Measurements from ENCODE around the gene BPIFB6. TPM values are rescaled to one million over a fixed set of nuclear protein-coding genes. Genes with fewer than 3 reads are reported as not detected.

BPIFB6 gene
- polyA plus RNA-seq, 1 donor (not counting 4 experiments of a cell fraction or from before 2014, with no cell fraction given), result not detected

DNA sequence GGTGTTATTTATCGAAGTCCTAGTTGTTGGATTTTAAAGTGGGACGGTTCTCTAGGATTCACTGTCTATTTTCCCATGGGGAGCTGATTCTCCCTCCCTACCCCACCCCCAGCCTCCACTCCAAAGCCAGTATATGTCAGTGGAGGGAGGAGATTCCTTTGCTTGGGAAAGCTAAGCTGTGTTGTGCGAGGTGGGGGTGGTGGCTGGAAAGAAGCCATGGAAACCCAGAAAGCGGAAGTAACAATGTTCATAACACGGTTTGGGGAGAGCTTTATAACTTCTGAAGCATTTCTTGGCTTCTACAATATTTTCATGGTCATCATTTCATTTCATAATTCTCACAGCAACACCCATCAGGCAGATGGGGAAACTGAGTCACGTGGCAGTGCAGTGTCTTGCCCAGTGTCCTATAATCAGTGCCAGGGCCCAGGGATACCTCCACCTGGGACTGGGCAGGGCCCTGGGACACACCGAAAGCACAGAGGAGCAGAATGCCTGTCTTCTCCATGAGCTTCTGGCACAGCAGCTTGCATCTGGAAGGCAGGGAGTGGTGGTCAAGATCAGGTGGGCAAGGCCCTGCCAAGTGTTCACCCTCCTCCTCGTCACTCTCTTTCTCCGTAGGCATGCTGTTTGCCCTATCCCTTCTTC, 31.7 kb upstream of the BPIFB6 start:
- no peaks in the 10 kb centered on the region for H3K27me3 ChIP-seq (ENCODE audit: control insufficient read depth, extremely low read depth, insufficient read depth, low read length)
- TF ChIP-seq, protein P1, sequence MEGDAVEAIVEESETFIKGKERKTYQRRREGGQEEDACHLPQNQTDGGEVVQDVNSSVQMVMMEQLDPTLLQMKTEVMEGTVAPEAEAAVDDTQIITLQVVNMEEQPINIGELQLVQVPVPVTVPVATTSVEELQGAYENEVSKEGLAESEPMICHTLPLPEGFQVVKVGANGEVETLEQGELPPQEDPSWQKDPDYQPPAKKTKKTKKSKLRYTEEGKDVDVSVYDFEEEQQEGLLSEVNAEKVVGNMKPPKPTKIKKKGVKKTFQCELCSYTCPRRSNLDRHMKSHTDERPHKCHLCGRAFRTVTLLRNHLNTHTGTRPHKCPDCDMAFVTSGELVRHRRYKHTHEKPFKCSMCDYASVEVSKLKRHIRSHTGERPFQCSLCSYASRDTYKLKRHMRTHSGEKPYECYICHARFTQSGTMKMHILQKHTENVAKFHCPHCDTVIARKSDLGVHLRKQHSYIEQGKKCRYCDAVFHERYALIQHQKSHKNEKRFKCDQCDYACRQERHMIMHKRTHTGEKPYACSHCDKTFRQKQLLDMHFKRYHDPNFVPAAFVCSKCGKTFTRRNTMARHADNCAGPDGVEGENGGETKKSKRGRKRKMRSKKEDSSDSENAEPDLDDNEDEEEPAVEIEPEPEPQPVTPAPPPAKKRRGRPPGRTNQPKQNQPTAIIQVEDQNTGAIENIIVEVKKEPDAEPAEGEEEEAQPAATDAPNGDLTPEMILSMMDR (optimal IDR thresholded peaks at IDR 0.05 in 1 of 3, IDR thresholded peaks at IDR 0.05 in 1 of 3, conservative IDR thresholded peaks at IDR 0.05 in 1 of 3; ENCODE audit: extremely low read depth in 1 of 3, insufficient read depth in 2 of 3, low read length in 3 of 3), result no peak
- no peak for TF ChIP-seq EZH2 (IDR thresholded peaks at IDR 0.05; ENCODE audit: low read length)
- H2AFZ ChIP-seq (ENCODE audit: control insufficient read depth, low read length), result no peak overlapping the region
- H3K4me1 ChIP-seq (ENCODE audit: control insufficient read depth, extremely low read depth, insufficient read depth, low read length), result no peaks in the 10 kb centered on the region
- DNase-seq (ENCODE audit: low read depth, low spot score) (no peak), FAIRE-seq (no peak)
- H3K9ac ChIP-seq (ENCODE audit: control insufficient read depth, extremely low read depth, insufficient read depth, low read length), result no peak overlapping the region
- no peaks in the 10 kb centered on the region for H3K9me1 ChIP-seq (ENCODE audit: control insufficient read depth, extremely low read depth, insufficient read depth, low read length)
- no peaks in the 10 kb centered on the region for H4K20me1 ChIP-seq (ENCODE audit: control insufficient read depth, extremely low read depth, insufficient read depth, low read length)
- no peaks in the 10 kb centered on the region for H3K9me3 ChIP-seq (ENCODE audit: control insufficient read depth, low read depth, low read length)
- dilution Hi-C loops (cut with MboI; ENCODE audit: extremely low pct_ligation_motif_present, low sequenced_read_pairs), result no loop called here
- H3K4me2 ChIP-seq (ENCODE audit: control insufficient read depth, extremely low read depth, insufficient read depth, low read depth, low read length), result no peak overlapping the region
- no peaks in the 10 kb centered on the region for H3K79me2 ChIP-seq (ENCODE audit: control insufficient read depth, insufficient read depth, low read length)
- no peaks in the 10 kb centered on the region for H3K36me3 ChIP-seq (ENCODE audit: control insufficient read depth in 2 of 2, extremely low read depth in 1 of 2, insufficient read depth in 2 of 2, low read length in 2 of 2)
- H3K4me3 ChIP-seq (ENCODE audit: control insufficient read depth in 2 of 3, extremely low read depth in 1 of 3, insufficient read depth in 2 of 3, low read depth in 1 of 3, low read length in 3 of 3), result no peak overlapping the region
- no peak overlapping the region for H3K27ac ChIP-seq (ENCODE audit: control insufficient read depth, insufficient read depth, low read length)

DNA sequence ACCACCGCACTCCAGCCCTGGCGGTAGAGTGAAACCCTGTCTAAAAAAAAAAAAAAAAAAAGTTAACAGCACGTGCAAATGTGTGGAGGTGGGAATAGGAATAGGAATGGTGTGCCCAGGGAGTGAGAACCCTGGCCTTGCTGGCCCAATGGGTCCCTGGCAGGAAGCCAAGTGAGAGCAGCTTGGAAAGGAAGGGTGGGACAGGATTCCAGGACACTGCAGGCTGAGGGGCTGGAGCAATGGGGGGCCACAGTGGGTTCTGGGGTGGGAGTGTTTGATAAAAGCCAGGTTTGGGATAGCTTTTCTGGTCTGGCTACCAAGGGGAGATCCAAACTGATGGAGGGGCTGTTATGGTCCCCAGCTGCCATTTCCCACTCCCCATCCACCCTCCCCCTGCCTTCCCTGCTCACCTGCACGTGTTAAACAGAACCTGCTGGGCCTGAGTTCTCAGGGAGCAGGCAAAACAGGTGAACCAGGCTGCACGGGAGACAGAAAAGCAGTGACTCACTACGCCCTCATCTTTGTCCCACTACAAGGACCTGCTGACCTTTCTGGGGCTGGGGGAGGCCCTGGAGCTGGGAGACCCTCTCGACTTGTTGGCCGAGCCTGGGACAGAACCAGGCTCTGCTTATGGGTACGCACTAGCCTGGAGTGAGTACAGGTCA, 30.5 kb upstream of the BPIFB6 start:
- no peaks in the 10 kb centered on the region for H3K9me3 ChIP-seq (ENCODE audit: control insufficient read depth, low read depth, low read length)
- H3K9ac ChIP-seq (ENCODE audit: control insufficient read depth, extremely low read depth, insufficient read depth, low read length), result no peak overlapping the region
- H4K20me1 ChIP-seq (ENCODE audit: control insufficient read depth, extremely low read depth, insufficient read depth, low read length), result no peaks in the 10 kb centered on the region
- dilution Hi-C loops (cut with MboI; ENCODE audit: extremely low pct_ligation_motif_present, low sequenced_read_pairs), result no loop called here
- no peaks in the 10 kb centered on the region for H3K79me2 ChIP-seq (ENCODE audit: control insufficient read depth, insufficient read depth, low read length)
- no peaks in the 10 kb centered on the region for H3K9me1 ChIP-seq (ENCODE audit: control insufficient read depth, extremely low read depth, insufficient read depth, low read length)
- no peak overlapping the region for H2AFZ ChIP-seq (ENCODE audit: control insufficient read depth, low read length)
- H3K27me3 ChIP-seq (ENCODE audit: control insufficient read depth, extremely low read depth, insufficient read depth, low read length), result no peaks in the 10 kb centered on the region
- no peaks in the 10 kb centered on the region for H3K4me1 ChIP-seq (ENCODE audit: control insufficient read depth, extremely low read depth, insufficient read depth, low read length)
- no peak overlapping the region for H3K4me2 ChIP-seq (ENCODE audit: control insufficient read depth, extremely low read depth, insufficient read depth, low read depth, low read length)
- FAIRE-seq, result no peak
- no peaks in the 10 kb centered on the region for H3K36me3 ChIP-seq (ENCODE audit: control insufficient read depth in 2 of 2, extremely low read depth in 1 of 2, insufficient read depth in 2 of 2, low read length in 2 of 2)
- no peak overlapping the region for H3K4me3 ChIP-seq (ENCODE audit: control insufficient read depth in 2 of 3, extremely low read depth in 1 of 3, insufficient read depth in 2 of 3, low read depth in 1 of 3, low read length in 3 of 3)
- DNase-seq (ENCODE audit: low read depth, low spot score), result no peak
- no peak overlapping the region for H3K27ac ChIP-seq (ENCODE audit: control insufficient read depth, insufficient read depth, low read length)
- TF ChIP-seq EZH2 (IDR thresholded peaks at IDR 0.05; ENCODE audit: low read length), result no peak
- TF ChIP-seq, protein P1 (optimal IDR thresholded peaks at IDR 0.05 in 1 of 3, IDR thresholded peaks at IDR 0.05 in 1 of 3, conservative IDR thresholded peaks at IDR 0.05 in 1 of 3; ENCODE audit: extremely low read depth in 1 of 3, insufficient read depth in 2 of 3, low read length in 3 of 3), result no peak

All from keratinocyte (primary cell).